T-cell (primary cell): ENCODE measurements around the gene SIAE. TPM values are rescaled to one million over a fixed set of nuclear protein-coding genes. Genes with fewer than 3 reads are reported as not detected.

ENCODE experiments used
- ATAC-seq, 4 experiments: fragments of 200-7000 bp in 3 of 4; fragments of 150-1000 bp in 1 of 4; cut with Tn5 transposase; replicated peaks in 1 of 4; 1 replicate in 3 of 4; 2 replicates in 1 of 4; pipeline ENCODE4 v1.10.0; 2021; ENCODE audit warnings: moderate library complexity in 3 of 4, mild to moderate bottlenecking in 2 of 4, moderate number of reproducible peaks in 1 of 4
- CTCF ChIA-PET, 2 donors: fragments of 300-600 bp; sonication (Branson Sonifier 250); formaldehyde crosslinking; loops; one replicate each; lab custom pipeline; 2022; ENCODE audit warnings: antibody characterized with exemption in 2 of 2; lab: Charles Lee
- POLR2A ChIA-PET, 2 donors: fragments of 300-600 bp; sonication (Branson Sonifier 250); formaldehyde crosslinking; loops; one replicate each; lab custom pipeline; 2022; ENCODE audit warnings: antibody characterized with exemption in 2 of 2; lab: Charles Lee
- DNase-seq, 35 experiments: peaks; one replicate each; pipeline versions ENCODE4 v3.0.0 to v3.0.0-alpha.2; 2013 to 2023
- H3K27ac ChIP-seq: one replicate; pipeline ENCODE4 v1.5.1; 2013; ENCODE audit warnings: low read length
- H3K27me3 ChIP-seq, 2 experiments: replicated peaks in 1 of 2; 1 replicate in 1 of 2; 2 replicates in 1 of 2; pipeline versions ENCODE4 v1.6.1 to v1.7.0; 2013; ENCODE audit warnings: low read length in 1 of 2, mixed read lengths in 1 of 2; ENCODE audit not compliant: control insufficient read depth in 2 of 2, insufficient read depth in 2 of 2; ENCODE audit errors: extremely low read depth in 1 of 2
- H3K36me3 ChIP-seq, 2 donors: 1 replicate in 1 of 2; 2 replicates in 1 of 2; pipeline versions ENCODE4 v1.6.1 to v1.7.0; 2013; ENCODE audit warnings: low read length in 1 of 2; ENCODE audit not compliant: control insufficient read depth in 2 of 2, insufficient read depth in 1 of 2; ENCODE audit errors: extremely low read depth in 1 of 2
- H3K4me1 ChIP-seq, 2 experiments: 1 replicate in 1 of 2; 2 replicates in 1 of 2; pipeline versions ENCODE4 v1.6.1 to v1.7.0; 2013; ENCODE audit warnings: low read length in 2 of 2, mixed read lengths in 1 of 2; ENCODE audit not compliant: insufficient read depth in 2 of 2, control insufficient read depth in 1 of 2; ENCODE audit errors: extremely low read depth in 1 of 2
- H3K4me3 ChIP-seq, 2 donors: 1 replicate in 1 of 2; 2 replicates in 1 of 2; pipeline versions ENCODE4 v1.5.1 to v1.7.0; 2013; ENCODE audit warnings: mild to moderate bottlenecking in 2 of 2, low read length in 1 of 2, moderate library complexity in 1 of 2; ENCODE audit not compliant: control insufficient read depth in 1 of 2; ENCODE audit errors: extremely low read depth in 1 of 2
- H3K9me3 ChIP-seq: 2 replicates; pipeline ENCODE4 v1.7.0; 2013
- H3K27ac Mint-ChIP-seq, 2 donors: one replicate each; pipeline ENCODE4 v1.8.0; 2020 to 2021; ENCODE audit warnings: mild to moderate bottlenecking in 2 of 2, mixed read lengths in 2 of 2
- H3K27me3 Mint-ChIP-seq, 2 donors: one replicate each; pipeline ENCODE4 v1.8.0; 2021 to 2022; ENCODE audit warnings: mixed read lengths in 2 of 2
- H3K36me3 Mint-ChIP-seq: one replicate; pipeline ENCODE4 v1.8.0; 2021; ENCODE audit warnings: mixed read lengths
- H3K4me1 Mint-ChIP-seq, 3 donors: one replicate each; pipeline ENCODE4 v1.8.0; 2020 to 2022; ENCODE audit warnings: mixed read lengths in 3 of 3, mild to moderate bottlenecking in 1 of 3
- H3K4me3 Mint-ChIP-seq, 3 donors: one replicate each; pipeline ENCODE4 v1.8.0; 2020 to 2022; ENCODE audit warnings: mild to moderate bottlenecking in 3 of 3, mixed read lengths in 3 of 3, moderate library complexity in 3 of 3
- H3K9me3 Mint-ChIP-seq, 3 donors: one replicate each; pipeline ENCODE4 v1.8.0; 2020 to 2022; ENCODE audit warnings: mixed read lengths in 3 of 3
- WGBS: methylation state at CpG from one replicate; pipeline ENCODE4 v1.1.5; 2013; ENCODE audit warnings: missing lambda C conversion rate; ENCODE audit not compliant: insufficient coverage; 5-methylcytosine and 5-hydroxymethylcytosine counted together
- total RNA-seq, 35 experiments: library from RNA in 6 of 35; stranded (reverse) in 6 of 35; fragments of 120-200 nt in 1 of 35; gene quantifications; one replicate each; pipeline versions ENCODE4 v1.2.1 to v1.2.4 and lab custom pipeline; 2013 to 2026

SIAE gene
- total RNA-seq, 5 donors from 2014 or later (not counting 1 experiment from before 2014, with no cell fraction given), result 3.7 to 9.7 (median 6.2) TPM

DNA sequence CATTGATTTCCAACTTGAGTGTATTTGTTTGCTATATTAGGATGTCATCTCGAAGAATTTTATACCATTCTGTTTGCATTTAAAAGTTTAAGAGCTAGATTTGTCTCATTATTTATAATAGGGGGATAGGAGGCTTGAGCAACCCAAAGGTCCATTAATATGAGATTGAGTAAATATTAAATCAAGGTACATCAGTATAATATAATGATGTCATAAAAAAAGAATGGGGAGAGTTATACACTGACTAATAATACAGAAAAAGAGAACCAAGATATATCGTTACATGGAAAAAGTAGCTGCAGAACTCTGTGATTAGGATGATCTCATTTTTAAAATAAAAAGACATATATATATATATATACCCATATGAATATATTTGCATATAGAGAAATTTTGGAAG lies 19.6 kb upstream of the SIAE start:
- Histone ChIP-seq H3K4me1 (no peaks in the 10 kb centered on the region), H3K27ac (no peak overlapping the region), H3K4me3 (no peak overlapping the region), H3K27me3 (no peaks in the 10 kb centered on the region), H3K36me3 (no peaks in the 10 kb centered on the region), H3K9me3 (no peaks in the 10 kb centered on the region)
- H3K27ac Mint-ChIP-seq, result no peak overlapping the region
- H3K4me1 Mint-ChIP-seq, result no peaks in the 10 kb centered on the region
- no peaks in the 10 kb centered on the region for H3K9me3 Mint-ChIP-seq
- POLR2A ChIA-PET, result no interaction called here
- peaks cover 0 to 2% of the 10 kb centered on the region in 2 donors for H3K27me3 Mint-ChIP-seq
- ATAC-seq, result no peak
- no peaks in the 10 kb centered on the region for H3K36me3 Mint-ChIP-seq
- CTCF ChIA-PET, result interaction anchor here in 1 of 2 donors (1.1 kb wide), 1 partner anchor 50 kb away, joined by 3 read pairs; no protein-coding TSS in a partner anchor
- DNase-seq, result no peak
- no CpG with 5 or more reads among the region's 2 CpGs for WGBS
- H3K4me3 Mint-ChIP-seq, result no peak overlapping the region

DNA sequence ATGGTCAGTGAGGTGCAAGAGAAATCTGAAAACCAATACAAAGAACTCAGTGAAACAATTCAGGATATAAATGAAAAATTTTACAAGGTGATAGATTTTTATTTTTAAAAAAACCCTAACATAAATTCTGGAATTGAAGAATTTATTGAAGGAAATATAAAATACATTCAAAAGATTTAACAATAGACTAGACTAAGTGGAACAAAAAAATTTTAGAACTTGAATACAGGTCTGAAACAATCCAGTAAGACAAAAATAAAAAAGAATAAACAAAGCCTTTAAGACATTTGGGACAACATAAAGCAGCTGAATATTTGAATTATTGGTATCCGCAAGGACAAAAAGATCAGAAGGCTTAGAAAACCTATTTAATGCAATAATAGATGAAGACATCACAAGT lies 8.9 kb upstream of the SIAE start:
- H3K9me3 ChIP-seq, result peaks cover 3% of the 10 kb centered on the region
- peaks cover 8 to 36% (median 20%) of the 10 kb centered on the region in 3 donors for H3K9me3 Mint-ChIP-seq
- no peaks in the 10 kb centered on the region for H3K4me1 ChIP-seq
- H3K4me3 ChIP-seq, result no peak overlapping the region
- H3K4me3 Mint-ChIP-seq, result no peak overlapping the region
- no peaks in the 10 kb centered on the region for H3K36me3 ChIP-seq
- DNase-seq, result no peak
- WGBS, result no CpG with 5 or more reads among the region's 1 CpG
- ATAC-seq, result no peak
- H3K4me1 Mint-ChIP-seq, result no peaks in the 10 kb centered on the region
- POLR2A ChIA-PET, result interaction anchor here in 1 of 2 donors (0.7 kb wide), 1 partner anchor 171 kb away, joined by 5 read pairs; no protein-coding TSS in a partner anchor
- no peaks in the 10 kb centered on the region for H3K27me3 Mint-ChIP-seq
- peaks cover 13% of the 10 kb centered on the region for H3K36me3 Mint-ChIP-seq
- peaks cover 0 to 6% of the 10 kb centered on the region in 2 experiments for H3K27me3 ChIP-seq
- CTCF ChIA-PET, result interaction anchor here in 1 of 2 donors (0.9 kb wide), 1 partner anchor 80 kb away, joined by 3 read pairs; no protein-coding TSS in a partner anchor
- no peak overlapping the region for H3K27ac ChIP-seq
- no peak overlapping the region for H3K27ac Mint-ChIP-seq

DNA sequence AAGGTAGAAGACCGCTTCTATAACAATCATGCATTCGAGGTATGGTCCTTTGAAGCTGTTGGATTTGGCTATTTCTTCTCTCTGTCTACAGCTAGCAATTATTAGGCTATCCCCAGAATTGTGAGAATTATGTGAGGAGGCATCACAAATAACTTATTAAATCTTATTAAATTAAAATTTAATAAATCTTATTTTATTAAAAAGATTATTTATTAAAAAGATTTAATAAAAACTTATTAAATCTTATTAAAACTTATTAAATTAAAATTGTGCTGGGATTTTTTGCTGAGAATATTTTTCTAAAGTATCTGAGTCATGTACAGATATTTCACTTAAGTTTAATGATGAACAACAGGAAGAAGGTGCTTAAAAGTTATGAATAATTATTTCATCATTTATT lies 7.9 kb upstream of the SIAE start:
- no peaks in the 10 kb centered on the region for H3K36me3 ChIP-seq
- peaks cover 0 to 6% of the 10 kb centered on the region in 2 experiments for H3K27me3 ChIP-seq
- H3K9me3 ChIP-seq, result peaks cover 3% of the 10 kb centered on the region
- no peak overlapping the region for H3K4me3 ChIP-seq
- H3K36me3 Mint-ChIP-seq, result peaks cover 13% of the 10 kb centered on the region
- no peak overlapping the region for H3K27ac ChIP-seq
- ATAC-seq (no peak), DNase-seq (no peak)
- no CpG with 5 or more reads among the region's 2 CpGs for WGBS
- H3K9me3 Mint-ChIP-seq, result peaks cover 8 to 26% (median 20%) of the 10 kb centered on the region in 3 donors
- ChIA-PET CTCF (interaction anchor here (0.6 kb wide), 2 partner anchors 82 kb away, joined by 4 read pairs; no protein-coding TSS in a partner anchor), POLR2A (no interaction called here)
- H3K27ac Mint-ChIP-seq, result no peak overlapping the region
- H3K27me3 Mint-ChIP-seq, result no peaks in the 10 kb centered on the region
- H3K4me1 Mint-ChIP-seq, result peaks cover 0 to 1% (median 0%) of the 10 kb centered on the region in 3 donors
- H3K4me1 ChIP-seq, result no peaks in the 10 kb centered on the region
- H3K4me3 Mint-ChIP-seq, result no peak overlapping the region

DNA sequence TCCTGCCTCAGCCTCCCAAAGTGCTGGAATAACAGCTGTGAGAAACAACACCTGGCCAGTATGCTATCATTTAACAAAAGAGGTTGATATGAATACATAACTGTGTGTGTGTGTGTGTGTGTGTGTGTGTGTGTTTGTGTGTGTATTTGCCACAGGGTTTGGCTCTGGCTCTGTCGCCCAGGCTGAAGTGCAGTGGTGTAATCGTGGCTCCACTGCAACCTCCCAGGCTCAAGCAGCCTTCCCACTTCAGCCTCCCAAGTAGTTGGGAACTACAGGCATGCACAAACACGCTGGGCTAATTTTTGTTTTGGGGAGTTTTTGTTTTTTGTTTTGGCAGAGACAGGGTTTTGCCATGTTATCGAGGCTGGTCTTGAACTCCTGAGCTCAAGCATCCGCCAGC lies 4.9 kb upstream of the SIAE start:
- ChIA-PET POLR2A (no interaction called here), CTCF (interaction anchor here (0.8 to 1.3 kb wide), 4 partner anchors 9 to 96 kb away, joined by 3 to 4 read pairs (median 3); no protein-coding TSS in a partner anchor)
- H3K36me3 Mint-ChIP-seq, result peaks cover 4% of the 10 kb centered on the region
- no peak overlapping the region for H3K27ac ChIP-seq
- H3K4me1 Mint-ChIP-seq, result peaks cover 8 to 16% (median 14%) of the 10 kb centered on the region in 3 donors
- H3K9me3 Mint-ChIP-seq, result peaks cover 5 to 10% (median 10%) of the 10 kb centered on the region in 3 donors
- no peaks in the 10 kb centered on the region for H3K36me3 ChIP-seq
- ATAC-seq (no peak), DNase-seq (no peak)
- H3K27ac Mint-ChIP-seq, result no peak overlapping the region
- H3K4me3 Mint-ChIP-seq, result no peak overlapping the region
- WGBS, result 80% methylated on average over 1 of the region's 5 CpGs
- no peak overlapping the region for H3K4me3 ChIP-seq
- no peaks in the 10 kb centered on the region for H3K27me3 Mint-ChIP-seq
- H3K27me3 ChIP-seq, result no peaks in the 10 kb centered on the region
- peaks cover 3% of the 10 kb centered on the region for H3K9me3 ChIP-seq
- H3K4me1 ChIP-seq, result peaks cover 3 to 8% of the 10 kb centered on the region in 2 experiments

DNA sequence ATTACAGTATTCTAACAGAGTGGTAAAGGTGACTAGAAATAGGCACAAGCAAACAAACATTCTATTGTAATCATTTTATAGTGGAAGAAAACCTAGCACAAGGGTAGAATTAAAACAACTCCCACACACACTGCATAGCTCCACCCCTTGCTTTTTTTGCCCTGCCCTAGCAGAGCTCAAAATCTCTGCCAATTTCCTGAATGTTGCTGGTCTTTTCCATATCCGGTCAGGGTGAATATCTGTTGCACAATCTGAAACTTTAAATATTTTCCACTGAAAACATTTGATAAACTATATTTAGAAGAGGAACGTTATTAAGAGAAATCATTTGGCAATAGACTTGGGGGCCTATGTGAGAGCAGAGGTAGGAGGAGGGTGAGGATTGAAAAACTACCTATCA lies 2.8 kb upstream of the SIAE start:
- H3K27me3 Mint-ChIP-seq, result no peaks in the 10 kb centered on the region
- no peak for DNase-seq
- Histone ChIP-seq H3K36me3 (no peaks in the 10 kb centered on the region), H3K4me3 (no peak overlapping the region), H3K27ac (no peak overlapping the region), H3K4me1 (peaks cover 15 to 17% of the 10 kb centered on the region in 2 experiments), H3K9me3 (no peaks in the 10 kb centered on the region), H3K27me3 (no peaks in the 10 kb centered on the region)
- ChIA-PET POLR2A (interaction anchor here in 1 of 2 donors (1.0 kb wide), 1 partner anchor 19 kb away, joined by 3 read pairs; no protein-coding TSS in a partner anchor), CTCF (interaction anchor here in 1 of 2 donors (0.9 kb wide), 1 partner anchor 87 kb away, joined by 3 read pairs; no protein-coding TSS in a partner anchor)
- no CpG with 5 or more reads among the region's 2 CpGs for WGBS
- H3K27ac Mint-ChIP-seq, result no peak overlapping the region
- ATAC-seq, result no peak
- H3K4me1 Mint-ChIP-seq, result peaks cover 22 to 30% (median 29%) of the 10 kb centered on the region in 3 donors
- H3K4me3 Mint-ChIP-seq, result no peak overlapping the region
- no peaks in the 10 kb centered on the region for H3K9me3 Mint-ChIP-seq
- no peaks in the 10 kb centered on the region for H3K36me3 Mint-ChIP-seq

DNA sequence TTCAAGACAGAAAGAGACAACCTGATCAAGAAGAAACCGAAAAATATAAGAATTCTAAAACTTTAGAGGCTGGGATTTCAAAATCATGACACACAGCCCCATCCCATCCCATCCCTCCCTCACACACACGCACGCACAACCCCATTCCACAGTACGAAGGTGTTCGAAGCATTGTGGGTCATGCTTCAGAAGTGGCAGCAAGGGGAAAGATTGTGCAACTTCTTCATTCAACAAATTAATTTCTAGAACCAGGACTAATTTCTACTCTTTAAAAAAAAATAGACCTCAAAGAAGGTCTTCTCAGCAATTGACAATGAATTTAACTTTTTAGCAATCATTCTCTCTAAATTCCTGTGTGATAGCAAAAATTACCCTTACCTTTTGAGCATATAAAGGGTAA lies 1.0 kb upstream of the SIAE start:
- Mint-ChIP-seq H3K27me3 (no peaks in the 10 kb centered on the region), H3K27ac (peak overlapping the region; percentile 91)
- POLR2A ChIA-PET, result interaction anchor here (0.6 to 1.0 kb wide), 2 partner anchors 123 to 959 kb away, joined by 3 to 4 read pairs; no protein-coding TSS in a partner anchor

More for the DNA sequence above, 1.0 kb upstream of the SIAE start:
- Histone ChIP-seq H3K4me3 (no peak overlapping the region), H3K27me3 (no peaks in the 10 kb centered on the region), H3K4me1 (peaks cover 26 to 28% of the 10 kb centered on the region in 2 experiments), H3K27ac (peak overlapping the region; percentile 78), H3K36me3 (no peaks in the 10 kb centered on the region), H3K9me3 (no peaks in the 10 kb centered on the region)
- no peaks in the 10 kb centered on the region for H3K36me3 Mint-ChIP-seq
- H3K4me1 Mint-ChIP-seq, result peaks cover 29 to 34% (median 31%) of the 10 kb centered on the region in 3 donors
- ATAC-seq (no peak), DNase-seq (no peak)
- peak overlapping the region; percentile 80 to 88 (median 84) for H3K4me3 Mint-ChIP-seq
- CTCF ChIA-PET, result interaction anchor here (0.6 to 1.3 kb wide), 4 partner anchors 89 to 916 kb away, joined by 3 to 7 read pairs (median 4); no protein-coding TSS in a partner anchor
- H3K9me3 Mint-ChIP-seq, result no peaks in the 10 kb centered on the region
- WGBS, result 83% methylated on average over 1 of the region's 5 CpGs
